ENCODE data around the gene MAP3K9. TPM values are rescaled to one million over a fixed set of nuclear protein-coding genes. Genes with fewer than 3 reads are reported as not detected.

The MAP3K9 gene
- total RNA-seq, 1 donor from 2014 or later = 13.0 TPM

DNA sequence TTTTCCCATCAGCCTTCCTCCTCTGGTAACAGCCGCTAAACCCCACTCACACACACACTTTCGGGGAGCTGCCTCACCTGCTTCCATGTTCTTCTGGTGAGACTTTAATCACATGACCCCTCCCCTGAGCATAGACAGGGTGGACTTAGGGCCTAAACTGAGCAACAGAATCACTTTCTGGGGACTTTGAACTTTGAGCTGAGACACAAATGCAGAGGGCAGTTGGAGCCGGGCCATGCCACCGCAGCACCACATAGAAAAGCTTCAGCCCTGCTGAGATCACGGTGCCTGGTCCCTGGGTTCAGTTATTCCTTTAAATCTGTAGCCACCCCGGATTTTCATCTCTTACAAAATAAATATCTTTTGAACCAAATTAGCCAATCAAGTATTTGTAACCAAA is 18.4 kb upstream of the MAP3K9 start:
- H3K9me3 Mint-ChIP-seq (ENCODE audit: unreplicated experiment) = no peaks in the 10 kb centered on the region
- H4K20me1 ChIP-seq (ENCODE audit: insufficient read depth, low read length) = no peaks in the 10 kb centered on the region
- peaks cover 4% of the 10 kb centered on the region for H3K4me1 ChIP-seq (ENCODE audit: insufficient read depth, low read length)
- no peak overlapping the region for H3K9ac ChIP-seq (ENCODE audit: low read length)
- H2AFZ ChIP-seq (ENCODE audit: low read depth, low read length) = no peak overlapping the region
- peaks cover 14% of the 10 kb centered on the region for H3K27me3 Mint-ChIP-seq (ENCODE audit: low read depth, unreplicated experiment)
- FAIRE-seq (no peak), DNase-seq (ENCODE audit: low read depth) (no peak)
- no peaks in the 10 kb centered on the region for H3K36me3 ChIP-seq (ENCODE audit: insufficient read depth, low read length)
- no peak overlapping the region for H3K4me2 ChIP-seq (ENCODE audit: low read length)
- H3K27me3 ChIP-seq (ENCODE audit: insufficient read depth, low read length) = peaks cover 3% of the 10 kb centered on the region
- H3K4me3 Mint-ChIP-seq (ENCODE audit: unreplicated experiment) = no peak overlapping the region
- peaks cover 17% of the 10 kb centered on the region for H3K4me1 Mint-ChIP-seq (ENCODE audit: low read depth, unreplicated experiment)
- TF ChIP-seq, protein P1, sequence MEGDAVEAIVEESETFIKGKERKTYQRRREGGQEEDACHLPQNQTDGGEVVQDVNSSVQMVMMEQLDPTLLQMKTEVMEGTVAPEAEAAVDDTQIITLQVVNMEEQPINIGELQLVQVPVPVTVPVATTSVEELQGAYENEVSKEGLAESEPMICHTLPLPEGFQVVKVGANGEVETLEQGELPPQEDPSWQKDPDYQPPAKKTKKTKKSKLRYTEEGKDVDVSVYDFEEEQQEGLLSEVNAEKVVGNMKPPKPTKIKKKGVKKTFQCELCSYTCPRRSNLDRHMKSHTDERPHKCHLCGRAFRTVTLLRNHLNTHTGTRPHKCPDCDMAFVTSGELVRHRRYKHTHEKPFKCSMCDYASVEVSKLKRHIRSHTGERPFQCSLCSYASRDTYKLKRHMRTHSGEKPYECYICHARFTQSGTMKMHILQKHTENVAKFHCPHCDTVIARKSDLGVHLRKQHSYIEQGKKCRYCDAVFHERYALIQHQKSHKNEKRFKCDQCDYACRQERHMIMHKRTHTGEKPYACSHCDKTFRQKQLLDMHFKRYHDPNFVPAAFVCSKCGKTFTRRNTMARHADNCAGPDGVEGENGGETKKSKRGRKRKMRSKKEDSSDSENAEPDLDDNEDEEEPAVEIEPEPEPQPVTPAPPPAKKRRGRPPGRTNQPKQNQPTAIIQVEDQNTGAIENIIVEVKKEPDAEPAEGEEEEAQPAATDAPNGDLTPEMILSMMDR (IDR thresholded peaks at IDR 0.05; ENCODE audit: insufficient read depth, low read depth, low read length) = no peak
- no peak for TF ChIP-seq EZH2 (IDR thresholded peaks at IDR 0.05; ENCODE audit: insufficient read depth, low read length)
- H3K4me3 ChIP-seq (ENCODE audit: insufficient read depth, low read depth, low read length) = no peak overlapping the region
- H3K27ac ChIP-seq (ENCODE audit: low read depth, low read length) = no peak overlapping the region
- H3K27ac Mint-ChIP-seq (ENCODE audit: unreplicated experiment) = no peak overlapping the region
- no peaks in the 10 kb centered on the region for H3K9me3 ChIP-seq (ENCODE audit: insufficient read depth, low read depth, low read length)
- H3K79me2 ChIP-seq (ENCODE audit: insufficient read depth, low read length) = no peaks in the 10 kb centered on the region
- peaks cover 11% of the 10 kb centered on the region for H3K36me3 Mint-ChIP-seq (ENCODE audit: low read depth, unreplicated experiment)

DNA sequence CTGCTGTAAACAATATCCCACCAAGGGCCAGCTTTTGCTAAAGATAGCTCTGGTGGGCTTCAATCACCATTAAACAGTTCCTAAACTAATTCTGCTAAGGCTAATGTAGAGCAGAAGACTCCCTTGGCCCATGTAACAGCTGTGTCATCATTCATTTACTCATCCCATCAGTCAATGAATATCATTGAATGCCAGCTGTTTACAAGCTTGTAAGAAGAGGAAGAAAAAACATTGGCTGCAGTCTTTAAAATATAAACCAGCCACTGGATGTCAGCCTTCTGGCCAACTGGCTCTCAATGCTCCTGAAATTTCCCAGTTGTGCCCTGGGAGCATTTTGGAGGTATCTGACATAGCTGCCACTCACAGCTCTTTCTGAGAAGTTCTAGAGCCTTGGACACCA is 18.0 kb upstream of the MAP3K9 start:
- Histone ChIP-seq H2AFZ (ENCODE audit: low read depth, low read length) (no peak overlapping the region), H3K4me2 (ENCODE audit: low read length) (no peak overlapping the region), H3K36me3 (ENCODE audit: insufficient read depth, low read length) (no peaks in the 10 kb centered on the region), H3K9ac (ENCODE audit: low read length) (no peak overlapping the region), H3K4me3 (ENCODE audit: insufficient read depth, low read depth, low read length) (no peak overlapping the region), H4K20me1 (ENCODE audit: insufficient read depth, low read length) (no peaks in the 10 kb centered on the region), H3K4me1 (ENCODE audit: insufficient read depth, low read length) (peaks cover under 1% of the 10 kb centered on the region), H3K9me3 (ENCODE audit: insufficient read depth, low read depth, low read length) (no peaks in the 10 kb centered on the region), H3K27ac (ENCODE audit: low read depth, low read length) (no peak overlapping the region), H3K27me3 (ENCODE audit: insufficient read depth, low read length) (peaks cover 3% of the 10 kb centered on the region), H3K79me2 (ENCODE audit: insufficient read depth, low read length) (no peaks in the 10 kb centered on the region)
- Mint-ChIP-seq H3K27ac (ENCODE audit: unreplicated experiment) (no peak overlapping the region), H3K4me3 (ENCODE audit: unreplicated experiment) (no peak overlapping the region), H3K27me3 (ENCODE audit: low read depth, unreplicated experiment) (peaks cover 14% of the 10 kb centered on the region), H3K4me1 (ENCODE audit: low read depth, unreplicated experiment) (peaks cover 14% of the 10 kb centered on the region), H3K9me3 (ENCODE audit: unreplicated experiment) (no peaks in the 10 kb centered on the region), H3K36me3 (ENCODE audit: low read depth, unreplicated experiment) (peaks cover 11% of the 10 kb centered on the region)
- TF ChIP-seq EZH2 (IDR thresholded peaks at IDR 0.05; ENCODE audit: insufficient read depth, low read length) = no peak
- TF ChIP-seq, protein P1 (IDR thresholded peaks at IDR 0.05; ENCODE audit: insufficient read depth, low read depth, low read length) = no peak
- no peak for DNase-seq (ENCODE audit: low read depth)
- FAIRE-seq = no peak

DNA sequence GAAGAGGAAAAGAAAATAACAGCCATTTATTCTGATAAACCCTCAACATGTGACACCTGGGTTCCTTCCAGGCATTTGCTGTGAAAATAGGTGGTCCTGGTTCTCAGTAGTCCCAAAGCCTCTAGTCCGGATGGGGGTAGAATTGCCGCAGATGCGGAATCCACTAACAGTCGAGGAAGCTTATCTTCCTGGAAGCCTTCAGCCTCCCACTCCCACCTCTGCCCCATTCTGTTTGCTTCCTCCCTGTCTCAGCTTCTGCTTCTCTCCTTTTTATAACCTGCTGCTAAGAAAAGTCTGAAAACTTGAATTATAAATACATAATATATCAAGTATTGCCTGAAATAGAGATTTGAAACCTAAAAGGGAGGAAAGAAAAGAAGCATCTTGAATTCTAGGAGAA is 14.0 kb upstream of the MAP3K9 start:
- H3K9me3 Mint-ChIP-seq (ENCODE audit: unreplicated experiment) = no peaks in the 10 kb centered on the region
- peaks cover 3% of the 10 kb centered on the region for H3K27me3 ChIP-seq (ENCODE audit: insufficient read depth, low read length)
- DNase-seq (ENCODE audit: low read depth) (no peak), FAIRE-seq (no peak)
- no peaks in the 10 kb centered on the region for H3K79me2 ChIP-seq (ENCODE audit: insufficient read depth, low read length)
- peak overlapping the region; percentile 58 for H3K27ac Mint-ChIP-seq (ENCODE audit: unreplicated experiment)
- peak overlapping the region; percentile 84 for H3K4me3 Mint-ChIP-seq (ENCODE audit: unreplicated experiment)
- H3K9me3 ChIP-seq (ENCODE audit: insufficient read depth, low read depth, low read length) = peaks cover 6% of the 10 kb centered on the region
- peaks cover 11% of the 10 kb centered on the region for H3K36me3 Mint-ChIP-seq (ENCODE audit: low read depth, unreplicated experiment)
- peak overlapping the region; percentile 97 for H2AFZ ChIP-seq (ENCODE audit: low read depth, low read length)
- peak overlapping the region; percentile 83 for H3K9ac ChIP-seq (ENCODE audit: low read length)
- no peaks in the 10 kb centered on the region for H4K20me1 ChIP-seq (ENCODE audit: insufficient read depth, low read length)
- H3K36me3 ChIP-seq (ENCODE audit: insufficient read depth, low read length) = no peaks in the 10 kb centered on the region
- no peaks in the 10 kb centered on the region for H3K4me1 ChIP-seq (ENCODE audit: insufficient read depth, low read length)
- H3K27me3 Mint-ChIP-seq (ENCODE audit: low read depth, unreplicated experiment) = peaks cover 11% of the 10 kb centered on the region
- H3K27ac ChIP-seq (ENCODE audit: low read depth, low read length) = no peak overlapping the region
- H3K4me2 ChIP-seq (ENCODE audit: low read length) = peak overlapping the region; percentile 100
- peaks cover 21% of the 10 kb centered on the region for H3K4me1 Mint-ChIP-seq (ENCODE audit: low read depth, unreplicated experiment)
- no peak overlapping the region for H3K4me3 ChIP-seq (ENCODE audit: insufficient read depth, low read depth, low read length)
- TF ChIP-seq, protein P1 (IDR thresholded peaks at IDR 0.05; ENCODE audit: insufficient read depth, low read depth, low read length) = no peak
- no peak for TF ChIP-seq EZH2 (IDR thresholded peaks at IDR 0.05; ENCODE audit: insufficient read depth, low read length)
